RWPE2 (cell line): ENCODE measurements around the gene DDC.

Experiments
- ATAC-seq: fragments of 200-7000 bp; cut with Tn5 transposase; 3 replicates; pipeline ENCODE4 v1.9.1; 2021; ENCODE audit warnings: low read depth
- DNase-seq: peaks from one replicate; pipeline ENCODE4 v3.0.0-alpha.2; 2020; ENCODE audit warnings: low spot score
- H3K27ac ChIP-seq: fragments of 450-650 bp; 2 replicates; pipeline ENCODE4 v1.5.1; 2017; ENCODE audit warnings: mild to moderate bottlenecking; ENCODE audit not compliant: poor library complexity, severe bottlenecking
- H3K27me3 ChIP-seq: fragments of 250-450 bp; sonication (Bioruptor Pico); 2 replicates; pipeline ENCODE4 v1.5.1; 2021; ENCODE audit warnings: mild to moderate bottlenecking, moderate library complexity; ENCODE audit not compliant: insufficient read depth, poor library complexity, severe bottlenecking
- H3K36me3 ChIP-seq: fragments of 250-450 bp; sonication (Bioruptor Pico); 2 replicates; pipeline ENCODE4 v1.5.1; 2020; ENCODE audit warnings: low read depth, mild to moderate bottlenecking, moderate library complexity
- H3K4me1 ChIP-seq: fragments of 250-450 bp; sonication (Bioruptor Pico); 2 replicates; pipeline ENCODE4 v1.5.1; 2021; ENCODE audit warnings: mild to moderate bottlenecking, moderate library complexity; ENCODE audit not compliant: insufficient read depth, poor library complexity, severe bottlenecking
- H3K4me3 ChIP-seq: fragments of 250-450 bp; sonication (Bioruptor Pico); 2 replicates; pipeline ENCODE4 v1.5.1; 2021; ENCODE audit warnings: mild to moderate bottlenecking, moderate library complexity; ENCODE audit not compliant: severe bottlenecking
- H3K9me3 ChIP-seq: fragments of 250-450 bp; sonication (Bioruptor Pico); 2 replicates; pipeline ENCODE4 v1.5.1; 2021; ENCODE audit warnings: mild to moderate bottlenecking, moderate library complexity; ENCODE audit not compliant: severe bottlenecking
- TF ChIP-seq, protein P1 (sequence below): fragments of 450-650 bp; IDR thresholded peaks from one replicate; pipeline ENCODE4 v1.5.1; 2017; ENCODE audit warnings: mild to moderate bottlenecking, moderate library complexity; ENCODE audit not compliant: poor library complexity, severe bottlenecking

DDC gene

DNA sequence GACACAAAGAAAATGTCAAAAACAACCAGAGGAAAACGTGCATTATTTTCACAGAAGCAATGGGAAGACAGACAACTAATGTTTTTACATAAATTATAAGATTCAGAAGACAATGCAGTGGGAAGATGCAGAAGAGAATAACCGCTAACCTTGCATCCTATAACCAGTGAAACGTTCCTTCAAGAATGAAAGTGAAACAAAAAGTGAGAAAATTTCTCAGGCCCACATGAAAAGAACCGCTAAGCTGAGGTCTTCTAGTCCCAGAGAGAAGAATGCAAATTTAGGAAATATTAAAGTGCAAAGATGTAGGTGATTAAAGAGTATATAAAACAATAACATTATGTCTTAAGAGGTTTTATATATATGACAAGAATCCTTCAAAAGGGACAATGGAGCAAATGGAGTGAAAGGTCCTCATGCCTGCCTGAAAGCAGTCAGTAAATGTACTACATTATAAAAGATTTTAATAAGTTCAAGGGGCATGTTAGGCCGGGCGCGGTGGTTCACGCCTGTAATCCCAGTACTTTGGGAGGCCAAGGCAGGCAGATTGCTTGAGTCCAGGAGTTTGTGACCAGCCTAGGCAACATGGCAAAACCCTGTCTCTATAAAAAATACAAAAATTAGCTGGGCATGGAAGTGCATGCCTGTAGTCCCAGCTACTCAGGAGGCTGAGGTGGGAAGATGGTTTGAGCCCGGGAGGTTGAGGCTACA, 43.1 kb upstream of the DDC start:
- DNase-seq: no peak
- Histone ChIP-seq H3K27me3 (no peaks in the 10 kb centered on the region), H3K4me3 (no peak overlapping the region), H3K36me3 (peaks cover 16% of the 10 kb centered on the region), H3K27ac (no peak overlapping the region), H3K4me1 (peaks cover 9% of the 10 kb centered on the region), H3K9me3 (no peaks in the 10 kb centered on the region)
- TF ChIP-seq, protein P1, sequence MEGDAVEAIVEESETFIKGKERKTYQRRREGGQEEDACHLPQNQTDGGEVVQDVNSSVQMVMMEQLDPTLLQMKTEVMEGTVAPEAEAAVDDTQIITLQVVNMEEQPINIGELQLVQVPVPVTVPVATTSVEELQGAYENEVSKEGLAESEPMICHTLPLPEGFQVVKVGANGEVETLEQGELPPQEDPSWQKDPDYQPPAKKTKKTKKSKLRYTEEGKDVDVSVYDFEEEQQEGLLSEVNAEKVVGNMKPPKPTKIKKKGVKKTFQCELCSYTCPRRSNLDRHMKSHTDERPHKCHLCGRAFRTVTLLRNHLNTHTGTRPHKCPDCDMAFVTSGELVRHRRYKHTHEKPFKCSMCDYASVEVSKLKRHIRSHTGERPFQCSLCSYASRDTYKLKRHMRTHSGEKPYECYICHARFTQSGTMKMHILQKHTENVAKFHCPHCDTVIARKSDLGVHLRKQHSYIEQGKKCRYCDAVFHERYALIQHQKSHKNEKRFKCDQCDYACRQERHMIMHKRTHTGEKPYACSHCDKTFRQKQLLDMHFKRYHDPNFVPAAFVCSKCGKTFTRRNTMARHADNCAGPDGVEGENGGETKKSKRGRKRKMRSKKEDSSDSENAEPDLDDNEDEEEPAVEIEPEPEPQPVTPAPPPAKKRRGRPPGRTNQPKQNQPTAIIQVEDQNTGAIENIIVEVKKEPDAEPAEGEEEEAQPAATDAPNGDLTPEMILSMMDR: no peak
- no peak for ATAC-seq

DNA sequence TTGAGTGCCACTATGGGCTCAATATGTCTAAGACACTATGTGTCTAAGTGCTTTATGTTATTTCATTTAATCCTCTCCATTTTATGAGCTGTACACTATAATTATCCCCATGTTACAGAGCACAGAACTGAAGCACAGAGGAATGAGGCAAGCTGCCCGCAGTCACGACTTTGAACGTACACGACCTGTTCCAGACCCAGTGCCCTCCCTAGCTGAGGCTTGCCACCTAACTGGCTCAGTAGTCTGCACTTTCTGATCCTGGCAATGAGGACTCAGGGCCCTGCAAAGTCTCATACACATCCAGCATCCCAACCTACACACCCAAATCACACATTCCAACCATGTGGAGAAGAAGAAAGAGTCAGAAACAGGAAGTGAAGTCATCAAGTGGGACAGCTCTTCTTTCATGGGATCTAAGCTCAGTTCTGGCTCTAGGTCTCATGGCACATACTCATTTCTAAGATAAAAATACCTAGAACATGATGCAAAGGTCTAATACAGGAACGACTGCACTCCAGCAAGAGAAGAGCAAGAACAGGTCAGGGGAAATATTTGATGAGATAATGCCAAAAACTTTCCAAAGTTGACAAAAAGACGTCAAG, 42.4 kb upstream of the DDC start:
- Histone ChIP-seq H3K4me3 (no peak overlapping the region), H3K27ac (no peak overlapping the region), H3K9me3 (no peaks in the 10 kb centered on the region), H3K36me3 (peaks cover 17% of the 10 kb centered on the region), H3K27me3 (no peaks in the 10 kb centered on the region), H3K4me1 (peaks cover 9% of the 10 kb centered on the region)
- TF ChIP-seq, protein P1: no peak
- no peak for ATAC-seq
- no peak for DNase-seq

DNA sequence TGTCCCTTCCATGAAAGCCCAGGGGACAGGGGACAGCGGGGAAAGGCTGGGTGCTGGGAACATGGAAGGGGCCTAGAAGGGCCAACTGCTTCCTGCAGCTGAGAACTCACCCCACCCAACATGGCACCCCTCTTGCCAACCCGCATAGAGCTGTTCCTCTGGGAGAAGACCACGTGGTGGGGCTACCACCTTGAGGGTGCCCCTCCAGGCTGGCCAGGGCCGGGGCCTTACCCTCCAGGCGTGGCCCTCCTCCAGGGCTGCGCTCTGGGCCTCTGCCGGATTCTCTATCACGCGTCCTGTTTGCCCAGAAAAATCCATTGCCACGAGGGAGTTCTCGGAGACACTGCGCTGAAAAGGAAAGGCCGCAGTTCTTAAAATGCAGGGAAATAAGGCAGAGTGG, 39.9 kb upstream of the DDC start:
- DNase-seq (no peak), ATAC-seq (no peak)
- Histone ChIP-seq H3K27ac (no peak overlapping the region), H3K9me3 (no peaks in the 10 kb centered on the region), H3K27me3 (no peaks in the 10 kb centered on the region), H3K4me3 (no peak overlapping the region), H3K36me3 (peaks cover 13% of the 10 kb centered on the region), H3K4me1 (no peaks in the 10 kb centered on the region)
- TF ChIP-seq, protein P1: no peak

DNA sequence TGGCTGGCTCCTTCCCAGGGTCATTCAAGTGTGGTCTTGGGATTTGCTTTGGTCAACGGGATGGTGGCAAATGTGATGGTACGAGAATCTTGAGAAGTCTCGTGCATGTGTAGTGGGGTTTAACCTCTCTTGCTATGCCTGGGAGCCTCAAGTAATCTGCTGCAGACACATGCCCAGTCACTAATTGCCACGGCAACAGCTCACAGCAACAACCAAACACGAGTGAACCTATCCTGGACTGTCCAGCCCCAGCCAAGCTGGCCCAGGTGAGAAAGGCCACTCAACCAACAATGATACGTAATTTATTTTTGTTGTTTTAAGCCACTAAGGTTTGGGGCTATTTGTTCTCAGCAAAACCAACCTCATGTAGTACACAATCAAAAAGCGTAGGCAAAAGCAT, 38.1 kb upstream of the DDC start:
- H3K36me3 ChIP-seq: peaks cover 10% of the 10 kb centered on the region

More for the DNA sequence above, 38.1 kb upstream of the DDC start:
- H3K4me3 ChIP-seq: no peak overlapping the region
- TF ChIP-seq, protein P1: no peak
- H3K27me3 ChIP-seq: no peaks in the 10 kb centered on the region
- ATAC-seq (no peak), DNase-seq (no peak)
- H3K9me3 ChIP-seq: no peaks in the 10 kb centered on the region
- H3K4me1 ChIP-seq: no peaks in the 10 kb centered on the region
- H3K27ac ChIP-seq: no peak overlapping the region
